ENCODE data around the gene PPP6R1.

The PPP6R1 gene

GRCh38 chr19:55244004-55244680 lies 14.7 kb downstream of the PPP6R1 start:
- DNase-seq, result no peak

- no peak for DNase-seq
These were observed 16.3 kb downstream of the PPP6R1 start for GRCh38 chr19:55242517-55242916.

GRCh38 chr19:55241935-55242464 lies 16.8 kb downstream of the PPP6R1 start:
- no peak for DNase-seq

GRCh38 chr19:55241143-55241934 lies 17.5 kb downstream of the PPP6R1 start:
- no peak for DNase-seq

GRCh38 chr19:55240713-55241020 lies 18.1 kb downstream of the PPP6R1 start:
- DNase-seq, result no peak

- no peak for DNase-seq
These were observed 19.8 kb downstream of the PPP6R1 start for GRCh38 chr19:55239004-55239403.

GRCh38 chr19:55238030-55238429 lies 20.8 kb downstream of the PPP6R1 start:
- DNase-seq, result no peak

GRCh38 chr19:55232986-55233385 lies 25.8 kb downstream of the PPP6R1 start:
- DNase-seq, result no peak

GRCh38 chr19:55232286-55232602 lies 26.6 kb downstream of the PPP6R1 start:
- DNase-seq, result no peak

GRCh38 chr19:55231391-55232285 lies 27.2 kb downstream of the PPP6R1 start:
- DNase-seq, result no peak

- no peak for DNase-seq
These were observed 28.0 kb downstream of the PPP6R1 start for GRCh38 chr19:55230780-55231179.

- DNase-seq, result no peak
These were observed 28.5 kb downstream of the PPP6R1 start for GRCh38 chr19:55230329-55230728.

GRCh38 chr19:55229789-55230182 lies 29.0 kb downstream of the PPP6R1 start:
- no peak for DNase-seq

GRCh38 chr19:55229145-55229788 lies 29.6 kb downstream of the PPP6R1 start:
- DNase-seq, result no peak

- DNase-seq, result no peak
These were observed 30.3 kb downstream of the PPP6R1 start, which contains the start of gene TMEM86B for GRCh38 chr19:55228403-55229031. Gene TMEM86B, minus strand, starts transcription at chr19:55228763. Its CDS starts 22 bp downstream, at chr19:55228741.

GRCh38 chr19:55228015-55228391 lies 30.8 kb downstream of the PPP6R1 start:
- no peak for DNase-seq

- DNase-seq, result no peak
These were observed 31.4 kb downstream of the PPP6R1 start for GRCh38 chr19:55227241-55228014.

- no peak for DNase-seq
These were observed 32.0 kb downstream of the PPP6R1 start for GRCh38 chr19:55226788-55227187.

GRCh38 chr19:55226273-55226672 lies 32.5 kb downstream of the PPP6R1 start:
- no peak for DNase-seq

- no peak for DNase-seq
These were observed 33.3 kb downstream of the PPP6R1 start for GRCh38 chr19:55225415-55225958.
